GM12891 (cell line): Measurements from ENCODE around the gene STK32B.
A peak's percentile ranks its signal among the peaks of the same experiment; 100 is the strongest.

ENCODE experiments used
- DNase-seq: peaks from one replicate; pipeline ENCODE4 v3.0.0; 2011; ENCODE audit warnings: low spot score; ENCODE audit not compliant: insufficient read length
- FAIRE-seq: peaks from 2 replicates; lab custom pipeline; 2011; peaks lifted over from hg19 to GRCh38; lab: Jason Lieb, UNC
- PAX5 ChIP-seq: IDR thresholded peaks from 2 replicates; pipeline ENCODE4 v1.6.1; 2011; ENCODE audit warnings: low read length, moderate library complexity, mild to moderate bottlenecking; ENCODE audit not compliant: insufficient read depth, severe bottlenecking
- POLR2A ChIP-seq: IDR thresholded peaks from 2 replicates; pipeline ENCODE4 v1.6.1; 2011; ENCODE audit warnings: low read depth, low read length, control low read depth
- POLR2AphosphoS5 ChIP-seq: IDR thresholded peaks from 2 replicates; pipeline ENCODE4 v1.6.1; 2011; ENCODE audit warnings: low read depth, low read length, control low read depth
- POU2F2 ChIP-seq: IDR thresholded peaks from 2 replicates; pipeline ENCODE4 v1.6.1; 2011; ENCODE audit warnings: low read depth, mild to moderate bottlenecking, control low read depth, low read length, moderate library complexity
- SPI1 ChIP-seq: IDR thresholded peaks from 2 replicates; pipeline ENCODE4 v1.6.1; 2011; ENCODE audit warnings: low read depth, low read length, control low read depth
- TAF1 ChIP-seq: IDR thresholded peaks from 2 replicates; pipeline ENCODE4 v1.6.1; 2011; ENCODE audit warnings: low read depth, low read length, control low read depth

Gene STK32B

DNA sequence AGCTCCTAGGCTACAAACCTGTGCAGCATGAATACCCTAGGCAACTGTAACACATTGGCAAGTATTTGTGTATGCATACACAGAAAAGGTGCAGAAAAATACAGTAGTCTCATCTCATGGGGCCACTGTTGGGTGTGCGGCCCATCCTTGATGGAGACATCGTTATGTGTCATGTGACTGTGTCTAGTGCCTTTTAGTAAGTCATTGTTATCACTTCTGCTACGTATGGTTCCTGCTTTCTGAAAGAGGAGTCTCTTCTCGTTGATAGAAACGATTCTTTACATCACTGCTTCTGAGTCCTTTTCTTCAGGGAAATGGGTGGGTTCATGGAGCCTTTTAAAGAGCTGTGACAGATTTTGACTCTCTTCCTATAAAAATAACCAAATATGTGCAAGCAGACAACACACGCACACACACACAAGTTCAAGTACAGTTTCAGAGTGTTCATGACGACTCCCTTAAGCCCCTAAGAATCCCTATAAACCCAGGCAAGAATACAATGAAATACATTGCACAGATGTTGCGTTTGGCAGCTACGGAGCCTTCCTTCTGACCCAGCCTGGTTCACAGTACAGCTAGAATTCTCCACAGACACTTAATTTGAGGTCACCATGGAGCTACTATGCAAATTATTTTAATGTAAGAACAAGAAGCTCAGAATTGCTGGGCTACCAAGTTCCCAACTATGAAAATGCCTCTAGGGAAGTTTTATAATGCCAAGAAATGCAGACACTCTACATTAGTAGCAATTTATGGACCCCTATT, 10.2 kb upstream of the STK32B start:
- TF ChIP-seq SPI1 (no peak), PAX5 (no peak), POLR2AphosphoS5 (no peak), POU2F2 (no peak), POLR2A (no peak), TAF1 (no peak)
- FAIRE-seq, result no peak
- no peak for DNase-seq

GRCh38 chr4:5041699-5042098, 9.6 kb upstream of the STK32B start:
- FAIRE-seq (no peak), DNase-seq (no peak)
- no peak for TF ChIP-seq POU2F2
- TF ChIP-seq TAF1, result no peak

DNA sequence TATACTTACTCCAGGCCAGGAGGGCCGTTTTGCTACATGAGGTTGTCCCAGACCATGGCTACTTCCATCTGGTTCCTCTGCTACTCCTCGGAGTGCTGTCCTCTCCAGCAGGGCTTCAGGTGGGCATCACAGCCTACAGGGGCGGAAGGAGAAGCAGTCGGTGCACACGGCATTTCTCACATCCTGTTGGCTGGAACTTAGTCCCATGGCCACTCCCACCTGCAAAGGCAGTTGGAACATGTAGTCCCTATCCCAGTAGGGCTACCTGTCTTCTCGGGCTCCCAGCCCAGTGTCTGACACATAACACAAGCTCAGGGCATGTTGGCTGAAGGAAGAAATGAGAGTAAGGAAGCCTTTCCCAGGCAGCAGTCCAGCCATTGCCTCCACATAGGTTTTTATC, 7.7 kb upstream of the STK32B start:
- DNase-seq, result no peak
- TF ChIP-seq POLR2A, result no peak
- no peak for TF ChIP-seq PAX5
- TF ChIP-seq POU2F2, result no peak
- TF ChIP-seq POLR2AphosphoS5, result no peak
- TF ChIP-seq TAF1, result no peak
- no peak for TF ChIP-seq SPI1
- no peak for FAIRE-seq

DNA sequence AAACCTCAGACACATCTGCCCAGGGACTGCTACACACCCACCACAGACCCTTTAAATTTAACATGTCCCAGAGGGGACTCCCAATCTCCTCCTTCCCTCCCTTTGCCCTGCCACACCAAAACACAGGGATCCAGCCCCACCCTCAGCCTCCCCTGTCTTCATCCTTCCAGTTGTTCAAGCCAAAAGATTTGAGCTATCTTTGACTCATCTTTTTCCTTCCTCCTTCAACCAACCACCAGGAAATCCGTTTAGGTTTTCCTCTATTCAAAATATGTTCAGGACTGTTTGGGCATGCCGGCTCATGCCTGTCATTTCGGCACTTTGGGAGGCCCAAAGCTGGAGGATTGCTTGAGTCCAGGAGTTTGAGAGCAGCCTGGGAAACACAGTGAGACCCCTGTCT, 6.9 kb upstream of the STK32B start:
- no peak for TF ChIP-seq PAX5
- TF ChIP-seq POU2F2, result no peak
- TF ChIP-seq SPI1, result no peak
- no peak for TF ChIP-seq POLR2AphosphoS5
- TF ChIP-seq TAF1, result no peak
- no peak for TF ChIP-seq POLR2A
- DNase-seq (no peak), FAIRE-seq (no peak)

DNA sequence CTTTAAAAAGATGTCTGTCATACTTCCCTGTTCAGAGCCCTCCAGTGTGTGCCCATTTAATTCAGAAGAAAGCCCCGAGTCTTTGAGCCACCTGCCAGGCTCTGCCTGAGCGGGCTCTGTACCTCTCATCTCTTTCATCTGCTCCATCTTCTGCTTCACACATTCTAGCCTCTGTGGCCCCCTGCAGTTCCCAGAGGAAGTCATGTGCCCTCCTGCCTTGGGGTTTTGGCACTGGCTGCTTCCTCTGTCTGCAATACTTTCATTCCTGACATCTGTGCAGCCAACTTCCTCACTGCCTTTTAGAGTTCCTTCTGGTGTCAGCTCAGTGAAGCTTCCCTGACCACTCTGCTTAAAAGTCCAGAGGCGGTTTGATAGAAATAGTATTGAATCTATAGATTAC, 6.2 kb upstream of the STK32B start:
- TF ChIP-seq POLR2AphosphoS5 (no peak), PAX5 (no peak), SPI1 (no peak), TAF1 (no peak), POU2F2 (no peak), POLR2A (no peak)
- no peak for FAIRE-seq
- no peak for DNase-seq

DNA sequence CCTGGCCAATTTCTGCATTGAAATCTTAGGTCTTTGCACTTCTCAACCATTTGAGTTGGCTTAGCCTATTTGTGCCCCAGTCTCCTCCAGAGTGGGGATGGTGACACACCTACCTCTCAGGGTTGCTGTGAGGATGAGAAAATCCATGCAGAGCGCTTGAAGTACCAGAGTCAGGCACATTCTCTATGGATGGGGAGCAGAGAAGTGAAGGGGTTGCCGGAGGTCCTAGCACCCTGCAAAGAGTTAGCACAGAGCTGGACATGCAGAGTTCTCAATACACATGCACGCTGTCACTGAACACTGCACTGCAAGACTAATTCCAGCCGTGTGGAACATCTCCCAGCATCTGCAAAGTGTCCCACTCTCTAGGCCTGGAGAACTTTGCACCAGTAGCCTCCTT, 2.6 kb upstream of the STK32B start:
- FAIRE-seq (no peak), DNase-seq (no peak)
- TF ChIP-seq SPI1 (no peak), TAF1 (no peak)

- peak; percentile 53 for DNase-seq
- FAIRE-seq, result peak; percentile 52
- TF ChIP-seq POU2F2 (no peak), SPI1 (no peak), PAX5 (no peak), POLR2AphosphoS5 (no peak), POLR2A (no peak), TAF1 (no peak)
These were observed 581 bp upstream of the STK32B start for GRCh38 chr4:5050520-5051277.

GRCh38 chr4:5052204-5052702, 973 bp downstream of the STK32B start:
- FAIRE-seq (no peak), DNase-seq (no peak)
- TF ChIP-seq TAF1 (no peak), POLR2AphosphoS5 (no peak), POU2F2 (no peak), SPI1 (no peak), PAX5 (no peak), POLR2A (no peak)

DNA sequence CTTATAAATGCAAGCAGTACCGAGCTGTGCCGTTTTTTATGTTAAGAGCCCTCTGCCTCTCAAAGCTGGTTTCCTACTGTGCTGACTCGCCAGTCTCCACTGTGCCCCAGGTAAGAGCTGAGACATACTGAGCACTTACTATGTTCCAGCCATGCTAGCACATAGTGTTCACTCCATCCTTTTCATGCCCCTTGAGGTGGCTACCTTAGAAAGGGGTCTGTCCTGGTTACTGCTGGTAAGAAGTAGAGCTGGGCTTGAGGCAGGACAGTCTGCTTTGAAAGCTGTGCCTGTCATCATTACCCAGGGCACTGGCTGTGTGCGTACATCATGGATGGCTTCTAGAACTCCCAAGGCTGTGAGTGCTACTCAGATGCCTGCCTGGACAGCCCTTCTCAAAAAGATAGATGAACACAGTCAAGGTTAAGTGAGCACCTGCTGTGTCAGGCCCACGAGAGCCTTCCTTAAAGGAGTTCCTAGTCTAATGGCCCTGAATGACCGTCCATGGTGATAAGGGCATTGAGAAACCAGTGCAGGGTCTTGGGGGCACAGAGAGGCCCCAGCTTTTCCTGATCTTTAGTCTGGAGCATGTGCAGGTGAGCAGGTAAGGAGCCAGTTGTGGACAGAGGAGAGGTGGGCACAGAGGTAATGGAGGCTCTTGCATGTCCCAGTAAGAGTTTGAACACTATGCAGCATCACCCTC, 1.6 kb downstream of the STK32B start:
- TF ChIP-seq SPI1 (no peak), PAX5 (no peak), POLR2AphosphoS5 (no peak), TAF1 (no peak), POU2F2 (no peak), POLR2A (no peak)
- FAIRE-seq, result no peak
- DNase-seq, result no peak

- FAIRE-seq (no peak), DNase-seq (no peak)
- no peak for TF ChIP-seq POLR2A
These were observed 3.3 kb downstream of the STK32B start for GRCh38 chr4:5054532-5054931.
